ENCODE measurements around the gene TLL2. TPM values are rescaled to one million over a fixed set of nuclear protein-coding genes. Genes with fewer than 3 reads are reported as not detected.

TLL2 gene
- total RNA-seq, 1 donor from 2014 or later, result 6.7 TPM

DNA sequence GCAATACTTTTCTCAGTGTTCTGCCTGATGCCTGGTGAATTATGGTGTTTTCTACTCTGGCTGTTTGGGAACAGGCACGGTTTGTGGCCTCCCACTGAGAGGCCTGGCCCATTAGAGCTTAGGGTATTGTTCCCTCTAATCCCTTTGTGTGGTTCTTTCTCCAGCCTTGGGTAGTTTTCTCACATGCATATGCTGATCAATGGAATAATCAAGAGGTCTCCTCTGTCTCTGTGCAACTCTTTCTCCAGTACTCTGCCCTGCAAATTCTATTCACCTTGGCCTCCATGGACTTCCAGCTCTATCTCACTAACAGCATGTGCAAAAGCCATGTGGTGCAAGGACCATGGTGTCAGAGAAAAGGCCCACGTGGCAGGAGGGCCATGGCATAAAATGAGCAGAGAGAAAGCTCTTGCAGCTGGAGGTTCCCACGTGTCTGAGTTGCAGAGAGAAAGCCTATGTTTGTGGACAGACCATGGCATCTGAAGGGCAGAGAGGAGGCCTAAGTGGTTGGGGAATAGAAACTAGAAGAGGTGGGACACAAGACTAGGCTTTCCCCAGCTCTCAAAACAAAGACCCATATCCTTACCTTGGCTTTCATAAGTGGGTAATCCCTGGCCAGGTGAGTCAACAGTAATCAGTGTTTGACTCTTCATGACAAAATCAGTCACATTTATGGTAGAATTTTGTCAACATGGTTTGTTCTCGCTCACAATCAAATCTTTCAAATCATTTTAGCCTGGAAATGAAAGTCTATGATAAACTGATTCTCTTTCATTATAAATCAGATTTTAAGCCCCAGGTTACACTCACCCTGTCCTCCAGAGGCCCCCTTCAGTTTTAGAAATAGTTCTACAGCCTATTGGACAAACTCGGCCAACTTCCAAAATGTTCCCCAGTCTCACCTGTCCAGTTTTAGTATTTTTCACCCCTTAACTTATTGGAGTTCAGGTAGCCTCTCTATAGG lies 172.2 kb downstream of the TLL2 start:
- TF ChIP-seq, protein P1, sequence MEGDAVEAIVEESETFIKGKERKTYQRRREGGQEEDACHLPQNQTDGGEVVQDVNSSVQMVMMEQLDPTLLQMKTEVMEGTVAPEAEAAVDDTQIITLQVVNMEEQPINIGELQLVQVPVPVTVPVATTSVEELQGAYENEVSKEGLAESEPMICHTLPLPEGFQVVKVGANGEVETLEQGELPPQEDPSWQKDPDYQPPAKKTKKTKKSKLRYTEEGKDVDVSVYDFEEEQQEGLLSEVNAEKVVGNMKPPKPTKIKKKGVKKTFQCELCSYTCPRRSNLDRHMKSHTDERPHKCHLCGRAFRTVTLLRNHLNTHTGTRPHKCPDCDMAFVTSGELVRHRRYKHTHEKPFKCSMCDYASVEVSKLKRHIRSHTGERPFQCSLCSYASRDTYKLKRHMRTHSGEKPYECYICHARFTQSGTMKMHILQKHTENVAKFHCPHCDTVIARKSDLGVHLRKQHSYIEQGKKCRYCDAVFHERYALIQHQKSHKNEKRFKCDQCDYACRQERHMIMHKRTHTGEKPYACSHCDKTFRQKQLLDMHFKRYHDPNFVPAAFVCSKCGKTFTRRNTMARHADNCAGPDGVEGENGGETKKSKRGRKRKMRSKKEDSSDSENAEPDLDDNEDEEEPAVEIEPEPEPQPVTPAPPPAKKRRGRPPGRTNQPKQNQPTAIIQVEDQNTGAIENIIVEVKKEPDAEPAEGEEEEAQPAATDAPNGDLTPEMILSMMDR (conservative IDR thresholded peaks at IDR 0.05; ENCODE audit: low read depth, low read length), result no peak
- DNase-seq (ENCODE audit: low read depth), result no peak
- H3K4me3 ChIP-seq (ENCODE audit: low read depth, low read length), result no peak overlapping the region

DNA sequence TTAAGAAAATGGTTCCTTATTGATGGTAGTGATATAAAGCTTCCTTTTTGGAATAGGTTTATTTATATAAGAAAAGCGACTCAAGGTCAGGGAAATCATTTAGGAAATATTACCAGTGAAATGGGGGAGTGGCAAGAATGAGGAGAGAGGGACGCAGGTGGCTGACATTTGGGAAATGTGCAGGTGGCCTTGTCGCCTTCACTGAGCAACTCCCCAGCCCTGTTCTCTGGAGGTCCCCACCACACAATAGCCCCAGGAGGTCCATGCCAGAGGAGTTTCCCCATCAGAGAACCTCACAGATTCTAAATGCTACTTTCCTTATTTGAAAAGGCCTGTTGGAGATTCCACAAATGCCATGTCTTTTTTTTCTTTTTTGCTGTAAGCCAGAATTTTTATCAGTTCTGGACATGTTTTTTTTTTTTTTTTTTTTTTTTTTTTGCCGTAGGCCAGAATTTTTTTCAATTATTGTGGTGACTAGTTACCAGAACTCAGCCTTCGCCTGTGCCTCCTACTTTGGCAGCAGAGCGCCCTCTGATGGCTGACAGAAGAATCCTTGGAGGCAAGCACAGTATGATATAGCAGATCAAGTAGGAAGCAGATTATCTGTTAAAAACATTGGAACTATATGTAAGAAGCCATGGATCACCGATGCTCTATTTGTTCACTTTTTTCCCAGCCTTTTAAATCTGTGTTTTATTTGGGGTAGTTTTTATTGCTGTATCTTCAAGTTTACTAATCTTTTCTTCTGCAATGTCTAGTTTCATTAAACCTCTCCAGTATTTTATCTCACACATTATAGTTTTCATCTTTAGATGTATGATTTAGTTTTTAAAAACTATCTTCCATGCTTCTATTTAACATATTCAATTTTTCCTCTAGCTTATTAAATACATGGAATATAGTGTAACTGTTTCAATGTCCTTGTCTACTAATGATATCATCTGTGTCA lies 173.5 kb downstream of the TLL2 start:
- no peak overlapping the region for H3K4me3 ChIP-seq (ENCODE audit: low read depth, low read length)
- DNase-seq (ENCODE audit: low read depth), result no peak
- TF ChIP-seq, protein P1 (conservative IDR thresholded peaks at IDR 0.05; ENCODE audit: low read depth, low read length), result peak; percentile 98

DNA sequence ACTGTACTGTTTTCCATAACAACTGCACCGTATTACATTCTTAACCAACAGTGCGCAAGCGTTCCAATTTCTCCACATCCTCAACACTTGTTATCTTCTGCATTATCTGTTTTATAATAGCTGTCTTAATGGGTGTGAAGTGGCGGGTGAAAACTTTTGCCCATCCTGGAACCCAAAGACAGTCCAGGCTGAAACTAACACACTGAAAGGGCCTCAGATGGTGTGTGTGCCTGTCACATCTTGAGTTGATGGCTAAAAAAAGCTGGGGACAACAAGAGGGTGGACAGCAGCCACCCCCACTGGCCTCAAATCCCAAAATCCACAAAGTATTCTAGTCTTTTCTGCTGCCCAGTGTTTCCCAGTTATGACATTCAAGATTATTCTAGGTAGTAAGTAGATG lies 174.3 kb downstream of the TLL2 start:
- no peak overlapping the region for H3K4me3 ChIP-seq (ENCODE audit: low read depth, low read length)
- TF ChIP-seq, protein P1 (conservative IDR thresholded peaks at IDR 0.05; ENCODE audit: low read depth, low read length), result no peak
- DNase-seq (ENCODE audit: low read depth), result no peak

DNA sequence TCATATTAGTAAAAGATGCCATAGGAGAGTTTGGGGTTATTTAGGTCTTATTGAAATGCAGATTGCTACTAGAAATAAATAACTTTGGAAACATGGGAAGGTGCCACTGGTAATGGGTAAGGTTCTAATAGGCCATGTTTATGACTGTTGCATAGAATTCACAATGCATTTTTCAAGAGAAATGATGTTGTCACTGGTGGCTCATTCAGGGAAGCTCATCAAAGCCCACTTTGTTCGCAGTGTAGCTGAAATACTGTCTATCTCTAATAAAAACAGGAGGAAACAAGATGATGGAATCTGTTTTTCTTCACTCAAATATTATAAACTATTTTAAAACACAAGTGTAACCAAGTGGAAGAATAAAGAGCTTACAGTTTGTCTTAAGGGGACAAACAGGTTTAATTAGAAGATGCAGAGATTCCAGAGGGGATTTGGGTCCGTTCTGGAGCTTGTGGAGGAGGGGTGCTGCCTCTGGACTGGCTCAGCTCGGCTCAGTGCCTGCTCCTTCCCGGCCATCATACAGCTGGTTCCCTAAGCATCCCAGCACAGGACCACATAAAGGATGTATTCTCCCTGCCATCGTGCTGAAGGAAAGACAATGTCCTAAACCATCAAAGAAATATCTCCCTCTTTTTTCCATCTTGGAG lies 175.3 kb downstream of the TLL2 start:
- no peak for DNase-seq (ENCODE audit: low read depth)
- no peak overlapping the region for H3K4me3 ChIP-seq (ENCODE audit: low read depth, low read length)
- TF ChIP-seq, protein P1 (conservative IDR thresholded peaks at IDR 0.05; ENCODE audit: low read depth, low read length), result no peak

DNA sequence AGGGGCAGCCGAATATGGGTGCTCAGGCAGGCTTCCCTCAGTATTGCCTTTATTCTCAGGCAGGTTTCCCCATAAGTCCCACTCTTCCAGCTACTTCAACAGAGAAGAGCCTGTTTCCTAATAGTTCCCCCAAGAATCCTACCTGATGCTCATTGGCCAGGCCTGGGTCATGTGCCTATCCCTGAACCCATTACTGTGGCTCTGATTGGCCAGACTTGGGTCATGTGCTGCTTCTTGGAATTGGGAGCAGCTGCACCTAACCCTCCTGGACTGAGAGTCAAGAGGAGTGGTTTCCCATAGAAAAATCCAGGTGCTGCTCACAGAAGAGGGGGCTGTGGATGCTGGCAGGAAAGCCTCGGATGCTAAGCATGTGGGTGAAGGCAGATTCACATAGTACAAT lies 176.6 kb downstream of the TLL2 start:
- DNase-seq (ENCODE audit: low read depth), result no peak
- no peak overlapping the region for H3K4me3 ChIP-seq (ENCODE audit: low read depth, low read length)
- TF ChIP-seq, protein P1 (conservative IDR thresholded peaks at IDR 0.05; ENCODE audit: low read depth, low read length), result no peak
